MCF 10A (cell line): Measurements from ENCODE around the gene GRIK2. TPM values are rescaled to one million over a fixed set of nuclear protein-coding genes. Genes with fewer than 3 reads are reported as not detected.

Source experiments
- BruUV-seq: library from RNA; stranded (reverse); fragments of 400-500 nt; replicated peaks from 2 replicates; lab custom pipeline; 2021; lab: Mats Ljungman, UMichigan
- CTCF ChIA-PET: fragments of 300-600 bp; sonication (Branson Sonifier 250); formaldehyde crosslinking; extraction: SDS; loops from one replicate; lab custom pipeline; 2021; ENCODE audit warnings: antibody characterized with exemption, inconsistent platforms; lab: Yijun Ruan, JAX
- POLR2A ChIA-PET: fragments of 300-600, 350-650 bp; sonication (Branson Sonifier 250); formaldehyde crosslinking; extraction: SDS; loops from one replicate; lab custom pipeline; 2020; ENCODE audit warnings: antibody characterized with exemption, inconsistent platforms; lab: Yijun Ruan, JAX
- DNase-seq: peaks from one replicate; pipeline ENCODE4 v3.0.0-alpha.2; 2018; ENCODE audit not compliant: unreplicated experiment
- H3K27ac Mint-ChIP-seq: one replicate; pipeline ENCODE4 v1.8.0; 2022; ENCODE audit warnings: mild to moderate bottlenecking, low read depth, mixed read lengths; ENCODE audit not compliant: unreplicated experiment
- H3K27me3 Mint-ChIP-seq: one replicate; pipeline ENCODE4 v1.8.0; 2022; ENCODE audit warnings: mixed read lengths; ENCODE audit not compliant: insufficient read depth, unreplicated experiment
- H3K36me3 Mint-ChIP-seq: one replicate; pipeline ENCODE4 v1.8.0; 2022; ENCODE audit warnings: mild to moderate bottlenecking, moderate library complexity, mixed read lengths; ENCODE audit not compliant: insufficient read depth, unreplicated experiment
- H3K4me1 Mint-ChIP-seq: one replicate; pipeline ENCODE4 v1.8.0; 2022; ENCODE audit warnings: mixed read lengths; ENCODE audit not compliant: insufficient read depth, unreplicated experiment
- H3K4me3 Mint-ChIP-seq: one replicate; pipeline ENCODE4 v1.8.0; 2022; ENCODE audit warnings: mild to moderate bottlenecking, moderate library complexity, mixed read lengths; ENCODE audit not compliant: unreplicated experiment
- H3K9me3 Mint-ChIP-seq: one replicate; pipeline ENCODE4 v1.8.0; 2022; ENCODE audit warnings: mixed read lengths; ENCODE audit not compliant: unreplicated experiment
- CTCF ChIP-seq: fragments of 200-600 bp; IDR thresholded peaks from one replicate; pipeline ENCODE4 v1.8.0; 2022; ENCODE audit warnings: antibody characterized with exemption, mild to moderate bottlenecking; ENCODE audit not compliant: unreplicated experiment
- intact Hi-C: fragments of 100-400 bp; cut with micrococcal nuclease; formaldehyde crosslinking; loops from 2 replicates; pipeline ENCODE4 v1.14.1; 2022
- total RNA-seq: library from RNA; stranded (reverse); gene quantifications from 2 replicates; pipeline ENCODE4 v1.2.3, GENCODE V29; 2022

The GRIK2 gene
- total RNA-seq, 1 experiment from 2014 or later = 0.89 TPM

- H3K4me1 Mint-ChIP-seq = no peaks in the 10 kb centered on the region
- intact Hi-C loops = no loop called here
- H3K27ac Mint-ChIP-seq = no peak overlapping the region
- CTCF ChIA-PET = interaction anchor here (0.6 kb wide), 2 partner anchors 135 to 523 kb away, joined by 3 to 4 read pairs; no protein-coding TSS in a partner anchor
- peaks cover 7% of the 10 kb centered on the region for H3K36me3 Mint-ChIP-seq
- H3K4me3 Mint-ChIP-seq = no peak overlapping the region
- no TSS peak for BruUV-seq
- H3K9me3 Mint-ChIP-seq = peaks cover 8% of the 10 kb centered on the region
- DNase-seq = no peak
- no peak for TF ChIP-seq CTCF
- no peaks in the 10 kb centered on the region for H3K27me3 Mint-ChIP-seq
- POLR2A ChIA-PET = no interaction called here
Observed at GRCh38 chr6:101403216-101403945, 9.9 kb downstream of the GRIK2 start.

GRCh38 chr6:101404775-101405174 lies 11.3 kb downstream of the GRIK2 start:
- H3K27me3 Mint-ChIP-seq = no peaks in the 10 kb centered on the region

GRCh38 chr6:101413773-101414172 lies 20.3 kb downstream of the GRIK2 start:
- BruUV-seq = no TSS peak

More at GRCh38 chr6:101404775-101405174, 11.3 kb downstream of the GRIK2 start:
- H3K27ac Mint-ChIP-seq = no peak overlapping the region
- peaks cover 8% of the 10 kb centered on the region for H3K9me3 Mint-ChIP-seq
- H3K36me3 Mint-ChIP-seq = no peaks in the 10 kb centered on the region
- POLR2A ChIA-PET = no interaction called here
- intact Hi-C loops = no loop called here
- H3K4me3 Mint-ChIP-seq = no peak overlapping the region
- CTCF ChIA-PET = no interaction called here
- BruUV-seq = no TSS peak
- TF ChIP-seq CTCF = no peak
- H3K4me1 Mint-ChIP-seq = no peaks in the 10 kb centered on the region
- DNase-seq = no peak

GRCh38 chr6:101417900-101418299 lies 24.4 kb downstream of the GRIK2 start:
- BruUV-seq = no TSS peak
- Mint-ChIP-seq H3K27me3 (no peaks in the 10 kb centered on the region), H3K9me3 (no peaks in the 10 kb centered on the region), H3K27ac (no peak overlapping the region), H3K4me1 (no peaks in the 10 kb centered on the region), H3K36me3 (no peaks in the 10 kb centered on the region), H3K4me3 (no peak overlapping the region)
- POLR2A ChIA-PET = no interaction called here
- intact Hi-C loops = no loop called here
- CTCF ChIA-PET = no interaction called here
- no peak for TF ChIP-seq CTCF
- DNase-seq = no peak

More at GRCh38 chr6:101413773-101414172, 20.3 kb downstream of the GRIK2 start:
- no peak for DNase-seq
- CTCF ChIA-PET = no interaction called here
- Mint-ChIP-seq H3K27me3 (no peaks in the 10 kb centered on the region), H3K4me1 (no peaks in the 10 kb centered on the region), H3K4me3 (no peak overlapping the region), H3K9me3 (no peaks in the 10 kb centered on the region), H3K27ac (no peak overlapping the region), H3K36me3 (no peaks in the 10 kb centered on the region)
- POLR2A ChIA-PET = no interaction called here
- TF ChIP-seq CTCF = no peak
- intact Hi-C loops = no loop called here
